Activated naive CD4-positive, alpha-beta T cell treated with anti-CD3 and anti-CD28 coated beads, Interleukin-2, amount 10 ng/mL, durations not matched to agents 7 days and 5 days (primary cell): ENCODE data around the gene THRAP3.

ENCODE experiments used
- CTCF ChIA-PET: fragments of 350-600 bp; sonication (Branson Sonifier 250); formaldehyde crosslinking; loops from one replicate; lab custom pipeline; 2021; ENCODE audit warnings: antibody characterized with exemption; lab: Charles Lee
- DNase-seq: peaks from one replicate; pipeline ENCODE4 v3.0.0-alpha.2; 2020
- H3K27ac Mint-ChIP-seq: one replicate; pipeline ENCODE4 v1.8.0; 2021; ENCODE audit warnings: mild to moderate bottlenecking, moderate library complexity, mixed read lengths
- H3K27me3 Mint-ChIP-seq: one replicate; pipeline ENCODE4 v1.8.0; 2021; ENCODE audit warnings: mild to moderate bottlenecking, mixed read lengths
- H3K36me3 Mint-ChIP-seq: one replicate; pipeline ENCODE4 v1.8.0; 2021; ENCODE audit warnings: mixed read lengths
- H3K4me1 Mint-ChIP-seq: one replicate; pipeline ENCODE4 v1.8.0; 2021; ENCODE audit warnings: mixed read lengths
- H3K4me3 Mint-ChIP-seq: one replicate; pipeline ENCODE4 v1.8.0; 2021; ENCODE audit warnings: mild to moderate bottlenecking, moderate library complexity, mixed read lengths
- H3K9me3 Mint-ChIP-seq: one replicate; pipeline ENCODE4 v1.8.0; 2021; ENCODE audit warnings: mixed read lengths

The THRAP3 gene

DNA sequence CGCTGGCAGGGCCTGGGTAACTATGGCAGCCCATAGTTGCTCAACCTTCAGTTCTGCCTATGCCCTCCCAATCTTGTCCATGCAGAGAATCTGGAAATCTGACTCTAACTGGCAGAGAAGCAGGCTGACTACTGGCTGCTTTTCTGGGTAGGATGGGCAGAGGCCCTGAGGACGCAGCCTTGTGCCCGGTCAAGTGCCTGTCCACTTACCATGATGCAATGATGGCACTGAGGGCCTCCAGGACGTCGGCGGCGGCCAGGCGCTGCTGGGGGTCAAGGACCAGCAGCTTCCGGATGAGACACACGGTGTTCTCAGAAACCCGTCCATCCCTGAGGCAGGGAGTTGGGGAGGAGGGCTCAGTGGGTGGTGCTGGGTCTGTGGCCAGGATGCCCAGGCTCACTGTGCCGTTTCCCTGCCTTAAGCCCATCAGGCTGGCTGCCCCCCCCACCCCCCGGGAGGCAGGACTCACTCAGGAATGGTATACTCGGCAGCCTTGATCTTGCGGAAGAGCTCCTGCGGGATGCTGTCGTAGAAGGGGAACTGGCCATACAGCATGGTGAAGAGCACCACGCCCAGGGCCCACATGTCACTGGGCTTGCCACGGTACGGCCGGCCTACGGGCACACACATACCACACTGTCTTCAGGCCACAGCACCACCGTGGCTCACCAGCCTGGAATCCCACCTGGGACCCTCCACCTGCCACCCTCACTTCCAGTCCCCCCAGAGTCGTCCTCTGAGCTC is 119.6 kb downstream of the THRAP3 start:
- H3K4me3 Mint-ChIP-seq: no peak overlapping the region
- H3K4me1 Mint-ChIP-seq: peaks cover 10% of the 10 kb centered on the region
- CTCF ChIA-PET: interaction anchor here (0.5 to 5.5 kb wide), 9 partner anchors 9 to 110 kb away, joined by 4 to 83 read pairs (median 10); partner anchors contain the start of gene LSM10
- H3K36me3 Mint-ChIP-seq: peaks cover 44% of the 10 kb centered on the region
- peak overlapping the region; percentile 33 for H3K27ac Mint-ChIP-seq
- H3K27me3 Mint-ChIP-seq: no peaks in the 10 kb centered on the region
- H3K9me3 Mint-ChIP-seq: no peaks in the 10 kb centered on the region
- no peak for DNase-seq

DNA sequence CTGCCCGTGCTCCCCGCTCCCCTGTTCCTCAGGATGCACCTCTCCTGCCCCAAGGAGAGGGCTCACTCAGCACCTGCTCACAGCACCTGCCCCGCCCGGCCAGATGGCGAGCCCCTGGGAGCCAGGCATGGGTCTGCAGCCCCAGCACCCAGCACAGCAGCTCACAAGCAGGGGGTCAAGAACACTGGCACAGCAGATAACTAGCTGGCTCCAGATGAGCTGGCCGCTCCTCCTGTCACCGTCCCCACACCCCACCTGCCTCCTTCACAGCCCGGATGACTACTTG is 120.1 kb downstream of the THRAP3 start:
- Mint-ChIP-seq H3K36me3 (peaks cover 41% of the 10 kb centered on the region), H3K9me3 (no peaks in the 10 kb centered on the region), H3K27me3 (no peaks in the 10 kb centered on the region), H3K4me1 (peaks cover 5% of the 10 kb centered on the region), H3K27ac (peak overlapping the region; percentile 33), H3K4me3 (no peak overlapping the region)
- no peak for DNase-seq
- CTCF ChIA-PET: interaction anchor here (5.5 kb wide), 1 partner anchor 24 kb away, joined by 83 read pairs; no protein-coding TSS in a partner anchor

DNA sequence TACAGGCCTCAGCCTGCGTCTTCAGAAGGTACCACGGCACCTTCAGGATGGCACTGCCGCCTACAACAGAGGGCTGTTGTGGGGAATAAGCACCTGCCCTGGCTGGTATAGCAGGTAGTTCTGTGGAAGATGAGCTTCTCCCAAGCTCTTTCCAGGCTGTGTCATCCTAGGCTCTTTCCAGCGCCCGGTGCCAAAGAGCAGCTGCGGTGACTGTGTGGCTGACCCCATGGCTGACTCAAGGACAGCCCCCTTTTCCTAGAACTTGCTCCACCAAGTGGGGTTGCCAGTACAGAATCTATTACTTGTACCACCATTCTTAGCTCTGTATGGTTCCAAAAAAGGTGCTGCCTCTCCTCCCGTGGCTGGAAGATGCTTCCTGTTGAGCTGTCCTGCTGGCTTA is 121.1 kb downstream of the THRAP3 start:
- no peak for DNase-seq
- Mint-ChIP-seq H3K36me3 (peaks cover 38% of the 10 kb centered on the region), H3K9me3 (no peaks in the 10 kb centered on the region), H3K27ac (no peak overlapping the region), H3K4me1 (peaks cover 6% of the 10 kb centered on the region), H3K4me3 (no peak overlapping the region), H3K27me3 (no peaks in the 10 kb centered on the region)
- CTCF ChIA-PET: interaction anchor here (0.9 to 5.5 kb wide), 5 partner anchors 23 to 78 kb away, joined by 3 to 83 read pairs (median 6); no protein-coding TSS in a partner anchor

DNA sequence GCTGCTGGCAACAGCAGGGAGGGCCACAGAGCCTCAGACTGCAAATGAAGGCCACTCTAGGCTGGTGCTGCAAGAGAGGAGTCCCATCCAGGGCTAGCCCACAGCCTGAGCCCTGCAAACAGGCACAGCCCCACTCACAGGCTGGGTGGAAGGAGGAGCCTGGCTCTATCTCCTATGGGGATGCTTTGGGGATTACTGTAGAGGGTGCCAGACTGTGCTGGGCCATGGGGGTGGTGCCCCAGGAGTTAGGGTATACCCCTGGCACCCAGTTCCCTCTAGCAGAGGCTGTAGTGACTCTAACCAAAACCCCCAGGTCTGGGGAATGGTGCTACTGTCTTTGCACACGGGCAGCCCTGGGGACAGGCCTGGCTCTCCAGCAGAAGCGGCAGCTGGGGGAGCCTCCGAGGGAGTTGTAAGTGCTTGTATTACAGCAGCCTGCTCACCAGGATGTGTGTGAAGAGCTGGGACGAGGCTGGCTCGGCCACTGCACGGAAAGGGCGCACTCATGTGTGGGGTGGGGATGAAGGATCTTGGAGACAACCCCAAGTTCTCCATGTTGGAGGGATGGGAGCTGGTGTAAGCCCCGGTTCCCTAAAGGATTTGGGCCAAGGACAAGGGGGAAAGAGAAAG is 122.6 kb downstream of the THRAP3 start:
- Mint-ChIP-seq H3K27ac (peak overlapping the region; percentile 2), H3K4me1 (peaks cover 19% of the 10 kb centered on the region), H3K36me3 (peaks cover 34% of the 10 kb centered on the region), H3K27me3 (no peaks in the 10 kb centered on the region), H3K4me3 (no peak overlapping the region), H3K9me3 (no peaks in the 10 kb centered on the region)
- CTCF ChIA-PET: interaction anchor here (2.0 kb wide), 1 partner anchor 73 kb away, joined by 8 read pairs; no protein-coding TSS in a partner anchor
- DNase-seq: no peak

DNA sequence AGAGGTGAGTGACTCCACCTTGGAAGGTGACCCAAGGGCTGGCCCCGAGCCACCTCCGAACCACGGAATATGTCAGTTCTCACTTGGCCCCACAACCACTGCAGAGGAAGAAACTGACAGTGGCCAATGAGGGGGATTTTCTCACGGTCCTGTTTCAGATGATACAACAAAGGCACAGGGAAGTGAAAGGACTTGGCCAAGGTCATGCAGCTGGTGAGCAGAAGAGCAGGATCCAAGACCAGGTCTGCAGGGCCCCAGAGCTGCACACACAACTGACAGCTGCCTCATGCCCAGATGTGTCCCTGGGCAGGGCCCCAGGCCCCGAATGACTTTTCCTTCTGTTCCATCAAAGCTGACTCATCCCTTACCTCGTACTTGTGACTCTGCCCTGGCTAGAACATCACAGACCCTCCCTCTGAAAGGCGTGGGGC is 125.0 kb downstream of the THRAP3 start:
- DNase-seq: no peak
- Mint-ChIP-seq H3K4me3 (no peak overlapping the region), H3K27me3 (no peaks in the 10 kb centered on the region), H3K9me3 (no peaks in the 10 kb centered on the region), H3K27ac (peak overlapping the region; percentile 55), H3K4me1 (peaks cover 31% of the 10 kb centered on the region), H3K36me3 (peaks cover 41% of the 10 kb centered on the region)
- CTCF ChIA-PET: interaction anchor here (7.1 kb wide), 1 partner anchor 19 kb away, joined by 67 read pairs; no protein-coding TSS in a partner anchor

DNA sequence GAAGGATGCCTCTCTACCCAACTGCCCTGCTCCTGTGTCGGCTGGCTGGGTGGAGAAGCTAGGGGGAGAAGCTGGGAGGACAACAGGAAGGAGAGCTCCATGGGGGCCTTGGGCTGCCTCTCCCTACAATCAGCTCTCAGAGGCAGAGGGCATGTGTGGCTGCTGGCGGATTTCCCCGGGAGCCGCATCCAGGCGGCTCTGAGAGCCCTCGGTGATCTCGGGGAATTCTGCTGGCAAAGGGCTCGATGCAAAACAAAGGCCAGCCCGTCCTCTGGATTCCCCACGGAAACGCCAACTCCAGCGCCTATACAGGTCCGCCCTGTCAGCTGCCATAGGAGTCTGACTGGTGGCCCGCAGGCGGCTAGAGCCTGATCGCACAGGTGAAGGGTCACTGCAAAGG is 125.6 kb downstream of the THRAP3 start:
- peaks cover 32% of the 10 kb centered on the region for H3K4me1 Mint-ChIP-seq
- no peak overlapping the region for H3K27ac Mint-ChIP-seq
- no peaks in the 10 kb centered on the region for H3K27me3 Mint-ChIP-seq
- CTCF ChIA-PET: interaction anchor here (1.8 to 7.1 kb wide), 2 partner anchors 7 to 18 kb away, joined by 10 to 67 read pairs; no protein-coding TSS in a partner anchor
- no peak overlapping the region for H3K4me3 Mint-ChIP-seq
- H3K9me3 Mint-ChIP-seq: no peaks in the 10 kb centered on the region
- DNase-seq: no peak
- peaks cover 42% of the 10 kb centered on the region for H3K36me3 Mint-ChIP-seq

DNA sequence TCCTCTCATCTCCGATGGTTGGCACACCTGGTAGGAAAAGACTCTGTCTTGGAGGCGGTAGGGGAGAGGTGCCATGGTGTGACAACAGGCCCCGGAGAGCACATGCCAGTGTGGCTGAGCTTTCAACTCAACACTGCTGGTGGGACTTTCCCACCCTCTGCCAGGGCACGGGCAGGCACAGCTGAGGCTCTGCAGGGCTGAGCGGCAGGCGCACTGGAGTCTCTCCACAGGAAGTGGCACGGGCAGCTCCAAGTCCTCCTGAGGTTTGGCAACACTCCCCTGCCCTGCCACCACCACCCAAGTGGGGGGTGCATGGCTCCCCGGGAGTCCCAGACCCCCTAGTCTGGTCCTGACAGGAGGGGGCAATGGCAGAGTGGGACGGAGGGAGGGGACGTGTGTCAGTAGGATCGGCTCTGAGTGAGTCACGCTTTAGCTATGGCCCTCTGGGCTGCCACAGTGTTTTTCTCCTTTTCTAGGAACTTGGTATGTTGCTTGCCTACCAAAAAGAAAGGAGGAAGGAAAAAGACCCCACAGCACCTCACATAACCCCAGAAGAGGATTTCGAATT is 126.5 kb downstream of the THRAP3 start:
- peaks cover 32% of the 10 kb centered on the region for H3K4me1 Mint-ChIP-seq
- peaks cover 36% of the 10 kb centered on the region for H3K36me3 Mint-ChIP-seq
- peak overlapping the region; percentile 73 for H3K27ac Mint-ChIP-seq
- no peak overlapping the region for H3K4me3 Mint-ChIP-seq
- CTCF ChIA-PET: interaction anchor here (0.7 to 7.1 kb wide), 7 partner anchors 8 to 74 kb away, joined by 3 to 67 read pairs (median 5); no protein-coding TSS in a partner anchor
- H3K9me3 Mint-ChIP-seq: no peaks in the 10 kb centered on the region
- H3K27me3 Mint-ChIP-seq: no peaks in the 10 kb centered on the region
- peak; percentile 59 for DNase-seq

DNA sequence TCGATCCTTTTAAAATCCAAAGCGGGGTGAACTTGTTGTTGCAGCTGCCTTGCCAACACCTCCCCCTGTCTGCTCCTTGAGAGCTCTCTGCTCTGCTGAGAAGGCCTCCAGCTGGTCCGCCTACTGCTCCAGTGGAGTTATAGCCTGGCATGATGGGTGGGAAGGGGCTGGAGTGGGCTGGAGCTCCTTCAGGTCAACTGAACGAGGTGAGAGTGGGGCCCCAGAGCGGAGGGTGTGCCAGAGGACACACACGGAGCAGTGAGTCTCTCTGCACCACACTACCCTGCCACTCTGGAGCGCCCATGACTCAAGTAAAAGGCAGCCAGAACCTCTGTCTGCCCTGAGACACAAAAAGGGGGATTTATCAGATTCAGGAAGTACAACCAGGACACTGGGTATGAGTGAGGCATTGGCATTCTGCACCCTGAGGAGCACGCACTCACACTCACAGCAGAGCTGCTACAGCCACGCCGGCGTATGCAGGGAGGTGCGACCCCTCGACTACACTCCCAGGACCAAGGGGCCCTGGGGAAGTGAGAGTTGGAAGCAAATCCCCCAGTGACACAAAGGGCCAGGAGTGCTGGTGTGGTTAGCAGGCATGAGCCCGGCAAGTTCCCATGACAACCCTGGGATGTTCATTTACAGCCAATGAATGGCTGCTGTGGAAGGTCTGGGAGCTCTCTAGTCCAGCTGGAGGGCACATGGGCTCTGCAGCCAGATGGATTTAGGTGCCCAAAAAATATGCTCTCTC is 127.2 kb downstream of the THRAP3 start:
- peak overlapping the region; percentile 73 for H3K27ac Mint-ChIP-seq
- peaks cover 32% of the 10 kb centered on the region for H3K4me1 Mint-ChIP-seq
- H3K4me3 Mint-ChIP-seq: no peak overlapping the region
- H3K9me3 Mint-ChIP-seq: no peaks in the 10 kb centered on the region
- no peak for DNase-seq
- H3K27me3 Mint-ChIP-seq: no peaks in the 10 kb centered on the region
- CTCF ChIA-PET: interaction anchor here (0.7 to 7.1 kb wide), 9 partner anchors 9 to 73 kb away, joined by 3 to 67 read pairs (median 5); no protein-coding TSS in a partner anchor
- peaks cover 33% of the 10 kb centered on the region for H3K36me3 Mint-ChIP-seq

DNA sequence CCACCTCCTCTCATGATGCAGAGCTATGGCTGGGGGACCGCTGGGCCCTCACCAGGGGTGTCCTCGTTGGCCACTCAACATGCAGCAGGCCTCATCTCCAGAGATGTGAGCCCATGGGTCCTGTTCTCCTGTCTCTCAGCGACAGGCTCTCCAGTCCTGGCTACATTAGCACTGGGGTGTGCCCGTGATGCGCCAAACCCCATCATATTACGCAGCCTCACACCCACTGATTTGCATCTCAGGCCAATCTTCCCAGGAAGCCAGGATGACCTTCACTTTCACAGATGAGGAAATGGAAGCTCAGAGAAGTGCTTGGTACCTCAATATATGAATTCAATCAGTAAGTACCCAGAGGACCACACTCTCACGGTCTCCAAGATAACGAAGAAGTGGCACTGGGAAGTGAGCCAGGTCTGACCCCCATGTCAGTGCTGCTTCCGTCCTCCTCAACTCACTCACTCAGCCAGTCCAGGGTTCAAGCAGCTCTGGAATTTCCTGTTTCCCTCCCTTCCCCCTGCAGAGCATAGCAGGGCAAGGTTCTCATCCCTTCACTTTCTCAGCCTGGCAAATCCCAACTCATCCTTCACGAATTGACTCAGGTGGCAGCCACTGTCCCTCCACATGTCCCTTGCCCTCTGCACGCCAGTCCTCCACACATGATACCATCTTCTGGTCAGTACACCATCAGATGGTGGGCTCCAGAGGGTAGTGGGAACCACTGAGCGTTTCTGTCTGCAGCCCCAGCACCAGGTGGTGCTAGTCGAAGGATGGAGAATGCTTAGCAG is 128.1 kb downstream of the THRAP3 start:
- no peak overlapping the region for H3K4me3 Mint-ChIP-seq
- no peak for DNase-seq
- CTCF ChIA-PET: interaction anchor here (0.7 to 7.1 kb wide), 5 partner anchors 9 to 44 kb away, joined by 3 to 67 read pairs (median 6); no protein-coding TSS in a partner anchor
- peaks cover 32% of the 10 kb centered on the region for H3K4me1 Mint-ChIP-seq
- H3K27ac Mint-ChIP-seq: peak overlapping the region; percentile 35
- no peaks in the 10 kb centered on the region for H3K27me3 Mint-ChIP-seq
- peaks cover 30% of the 10 kb centered on the region for H3K36me3 Mint-ChIP-seq
- no peaks in the 10 kb centered on the region for H3K9me3 Mint-ChIP-seq

DNA sequence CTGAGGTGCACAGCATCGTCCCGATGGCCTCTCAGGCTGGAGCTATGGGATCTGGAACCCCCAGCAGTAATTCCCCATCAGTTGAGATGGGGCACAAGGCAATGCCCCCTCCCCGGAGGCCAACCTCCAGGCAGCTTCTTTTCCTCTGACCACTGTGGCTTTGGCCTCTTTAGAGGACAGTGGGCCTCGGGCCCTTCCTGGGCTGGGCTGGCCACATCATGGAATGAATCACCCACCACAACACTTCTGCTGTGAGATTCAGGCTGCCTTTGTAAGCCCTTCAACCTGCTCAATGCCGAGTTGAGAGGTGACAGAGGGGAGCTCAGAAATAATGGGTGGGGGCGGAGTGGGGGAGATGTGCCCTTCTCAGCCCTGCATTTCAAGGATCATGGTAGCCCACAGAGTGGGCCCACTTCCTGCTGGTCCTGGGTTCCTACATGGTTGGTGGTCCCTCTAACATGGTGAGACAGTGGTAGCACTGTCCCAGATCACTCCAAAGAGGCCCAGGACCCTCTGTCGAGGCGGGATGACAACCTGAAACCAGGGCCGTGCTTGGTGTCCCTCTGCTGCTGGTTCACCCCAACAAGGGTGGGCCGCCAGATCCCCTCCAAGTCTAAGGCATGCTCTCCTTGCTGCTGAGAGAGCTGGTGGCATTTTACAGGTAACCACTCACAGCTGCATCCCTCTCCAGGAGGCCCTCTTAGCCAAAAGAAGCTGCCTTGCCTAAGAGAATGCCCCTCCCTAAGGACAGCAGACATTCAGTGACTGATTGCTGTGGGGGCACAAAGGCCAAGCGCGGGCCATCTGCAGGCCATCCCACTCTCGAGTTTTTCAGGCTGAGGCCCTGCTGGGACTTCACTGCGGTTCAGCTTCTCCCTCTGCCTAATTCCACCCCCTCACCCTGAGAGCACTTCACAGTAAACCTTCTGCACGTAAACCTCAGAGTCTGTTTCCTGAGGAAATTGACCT is 129.0 kb downstream of the THRAP3 start:
- DNase-seq: no peak
- no peaks in the 10 kb centered on the region for H3K9me3 Mint-ChIP-seq
- H3K27ac Mint-ChIP-seq: peak overlapping the region; percentile 35

DNA sequence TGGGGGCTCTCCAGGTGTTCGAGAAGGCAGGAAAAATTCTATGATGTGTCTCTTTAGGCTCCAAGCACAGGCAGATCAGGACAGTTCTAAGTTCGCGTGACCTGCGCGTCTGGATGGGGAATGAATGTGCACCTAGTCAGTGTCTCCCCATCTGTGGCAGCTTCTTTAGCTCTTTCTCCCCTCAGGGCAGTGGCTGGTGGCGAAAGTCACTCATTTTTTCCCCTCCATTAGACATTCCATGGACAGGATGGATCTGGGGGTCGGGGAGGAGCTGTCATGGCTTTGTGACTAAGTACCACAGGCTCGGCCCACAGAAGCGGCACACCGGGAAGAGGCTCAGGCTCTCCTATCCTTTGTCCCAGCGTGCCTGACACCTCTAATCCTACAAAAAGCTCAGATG is 130.2 kb downstream of the THRAP3 start:
- H3K27me3 Mint-ChIP-seq: no peaks in the 10 kb centered on the region
- CTCF ChIA-PET: interaction anchor here (1.4 to 7.1 kb wide), 4 partner anchors 12 to 65 kb away, joined by 3 to 67 read pairs (median 4); no protein-coding TSS in a partner anchor
- peak overlapping the region; percentile 45 for H3K27ac Mint-ChIP-seq
- no peaks in the 10 kb centered on the region for H3K9me3 Mint-ChIP-seq
- peaks cover 32% of the 10 kb centered on the region for H3K36me3 Mint-ChIP-seq
- no peak overlapping the region for H3K4me3 Mint-ChIP-seq
- DNase-seq: no peak
- peaks cover 42% of the 10 kb centered on the region for H3K4me1 Mint-ChIP-seq

More for the DNA sequence above, 129.0 kb downstream of the THRAP3 start:
- no peak overlapping the region for H3K4me3 Mint-ChIP-seq
- peaks cover 33% of the 10 kb centered on the region for H3K4me1 Mint-ChIP-seq
- H3K36me3 Mint-ChIP-seq: peaks cover 29% of the 10 kb centered on the region
- H3K27me3 Mint-ChIP-seq: no peaks in the 10 kb centered on the region
- CTCF ChIA-PET: interaction anchor here (1.4 to 7.1 kb wide), 4 partner anchors 10 to 67 kb away, joined by 3 to 67 read pairs (median 8); no protein-coding TSS in a partner anchor
